Measurements from ENCODE around the gene SHISA7. TPM values are rescaled to one million over a fixed set of nuclear protein-coding genes. Genes with fewer than 3 reads are reported as not detected.

The SHISA7 gene
- total RNA-seq, 3 donors from 2014 or later (not counting 1 experiment from before 2014, with no cell fraction given), result not detected

- Histone ChIP-seq H3K27ac (ENCODE audit: low read length) (no peak within 1 kb of the TSS), H3K27me3 (ENCODE audit: control insufficient read depth, insufficient read depth, low read length) (no peaks in the 10 kb centered on the region), H3K4me1 (ENCODE audit: control insufficient read depth, insufficient read depth, low read length) (peaks cover 23% of the 10 kb centered on the region), H3K4me3 (ENCODE audit: low read length) (no peak within 1 kb of the TSS), H3K9me3 (ENCODE audit: control insufficient read depth, insufficient read depth, low read length) (no peaks in the 10 kb centered on the region), H3K36me3 (ENCODE audit: control insufficient read depth, insufficient read depth, low read length) (peaks cover 1% of the 10 kb centered on the region)
- Mint-ChIP-seq H3K36me3 (no peaks in the 10 kb centered on the region), H3K4me3 (peak within 1 kb of the TSS; percentile 40), H3K4me1 (peaks cover 0 to 7% of the 10 kb centered on the region in 2 donors), H3K9me3 (no peaks in the 10 kb centered on the region), H3K27ac (peak within 1 kb of the TSS in 1 of 2 donors; percentile 62), H3K27me3 (ENCODE audit: low read depth in 2 of 2) (peaks cover 0 to 8% of the 10 kb centered on the region in 2 donors)
- TF ChIP-seq CTCF (IDR thresholded peaks at IDR 0.05), result no peak
- intact Hi-C loops (cut with micrococcal nuclease), result no loop called here
- WGBS (ENCODE audit: insufficient coverage), result 36% methylated on average over 11 of the region's 21 CpGs
- ATAC-seq (no peak), DNase-seq (no peak)
These were observed 45.0 kb upstream of the SHISA7 start, which contains the start of gene SSC5D for GRCh38 chr19:55487924-55488687. TSS of gene SSC5D (plus strand) at chr19:55488436. CDS start at chr19:55488590, 154 bp downstream.

GRCh38 chr19:55486971-55487923 is 44.1 kb upstream of the SHISA7 start:
- Mint-ChIP-seq H3K27me3 (ENCODE audit: low read depth in 2 of 2) (peaks cover 0 to 8% of the 10 kb centered on the region in 2 donors), H3K4me1 (peaks cover 0 to 7% of the 10 kb centered on the region in 2 donors), H3K4me3 (peak overlapping the region; percentile 40), H3K36me3 (no peaks in the 10 kb centered on the region), H3K9me3 (no peaks in the 10 kb centered on the region), H3K27ac (peak overlapping the region in 1 of 2 donors; percentile 62)
- Histone ChIP-seq H3K4me1 (ENCODE audit: control insufficient read depth, insufficient read depth, low read length) (peaks cover 23% of the 10 kb centered on the region), H3K9me3 (ENCODE audit: control insufficient read depth, insufficient read depth, low read length) (no peaks in the 10 kb centered on the region), H3K4me3 (ENCODE audit: low read length) (no peak overlapping the region), H3K27ac (ENCODE audit: low read length) (no peak overlapping the region), H3K36me3 (ENCODE audit: control insufficient read depth, insufficient read depth, low read length) (peaks cover 5% of the 10 kb centered on the region), H3K27me3 (ENCODE audit: control insufficient read depth, insufficient read depth, low read length) (no peaks in the 10 kb centered on the region)
- DNase-seq (peak in 1 of 2 donors; percentile 43), ATAC-seq (peak in 1 of 3 donors; percentile 4)
- intact Hi-C loops (cut with micrococcal nuclease), result no loop called here
- 75% methylated on average over 24 of the region's 27 CpGs for WGBS (ENCODE audit: insufficient coverage)
- TF ChIP-seq CTCF (IDR thresholded peaks at IDR 0.05), result no peak

GRCh38 chr19:55486043-55486970 is 43.2 kb upstream of the SHISA7 start:
- Histone ChIP-seq H3K27me3 (ENCODE audit: control insufficient read depth, insufficient read depth, low read length) (no peaks in the 10 kb centered on the region), H3K4me1 (ENCODE audit: control insufficient read depth, insufficient read depth, low read length) (peaks cover 23% of the 10 kb centered on the region), H3K36me3 (ENCODE audit: control insufficient read depth, insufficient read depth, low read length) (peaks cover 5% of the 10 kb centered on the region), H3K9me3 (ENCODE audit: control insufficient read depth, insufficient read depth, low read length) (no peaks in the 10 kb centered on the region), H3K4me3 (ENCODE audit: low read length) (no peak overlapping the region), H3K27ac (ENCODE audit: low read length) (no peak overlapping the region)
- no peak for TF ChIP-seq CTCF (IDR thresholded peaks at IDR 0.05)
- Mint-ChIP-seq H3K27ac (peak overlapping the region; percentile 47 to 85), H3K4me1 (peaks cover 0 to 7% of the 10 kb centered on the region in 2 donors), H3K4me3 (peak overlapping the region; percentile 76), H3K27me3 (ENCODE audit: low read depth in 2 of 2) (peaks cover 0 to 2% of the 10 kb centered on the region in 2 donors), H3K9me3 (no peaks in the 10 kb centered on the region), H3K36me3 (no peaks in the 10 kb centered on the region)
- intact Hi-C loops (cut with micrococcal nuclease), result no loop called here
- DNase-seq, result peak in 1 of 2 donors; percentile 15
- WGBS (ENCODE audit: insufficient coverage), result 89% methylated on average over 53 of the region's 53 CpGs
- ATAC-seq, result no peak

All from natural killer cell (primary cell).